HepG2 (cell line): ENCODE data around the gene TMC8. TPM values are rescaled to one million over a fixed set of nuclear protein-coding genes. Genes with fewer than 3 reads are reported as not detected.

Experiments used
- CHD4 ChIP-seq: fragments of 200-600 bp; sonication (generic); IDR thresholded peaks from 2 replicates; pipeline ENCODE4 v1.7.0; 2017; ENCODE audit warnings: mild to moderate bottlenecking, low read length, borderline replicate concordance
- EHMT2 ChIP-seq: fragments of 200-600 bp; sonication (generic); IDR thresholded peaks from 2 replicates; pipeline ENCODE4 v1.7.0; 2017; ENCODE audit warnings: antibody characterized with exemption, low read depth, low read length, borderline replicate concordance
- ELF3 ChIP-seq: IDR thresholded peaks from 2 replicates; pipeline ENCODE4 v1.6.1; 2016; ENCODE audit warnings: missing genetic modification reagents, missing compliant biosample characterization
- PCBP2 ChIP-seq: fragments of 200-400 bp; formaldehyde crosslinking; optimal IDR thresholded peaks from 2 replicates; pipeline ENCODE3; 2018; ENCODE audit warnings: low read length, low read depth; ENCODE audit not compliant: poor library complexity, severe bottlenecking
- POLR2AphosphoS5 ChIP-seq: IDR thresholded peaks from 2 replicates; pipeline ENCODE4 v1.6.1; 2012; ENCODE audit warnings: low read depth, low read length
- SIN3A ChIP-seq: IDR thresholded peaks from 2 replicates; pipeline ENCODE4 v1.6.1; 2011; ENCODE audit warnings: low read depth, mild to moderate bottlenecking, control low read depth, low read length, borderline replicate concordance
- SOX13 ChIP-seq, 3 experiments: fragments of 450-650 bp in 1 of 3; sonication (generic) in 1 of 3; formaldehyde crosslinking in 1 of 3; IDR thresholded peaks in 2 of 3; conservative IDR thresholded peaks in 1 of 3; 2 replicates each; pipeline versions ENCODE4 v1.5.0 to v1.6.1; 2016 to 2020; ENCODE audit warnings: antibody characterized with exemption in 1 of 3, mild to moderate bottlenecking in 1 of 3, missing compliant biosample characterization in 1 of 3, missing genetic modification reagents in 1 of 3, moderate library complexity in 1 of 3
- ZNF234 ChIP-seq: sonication (generic); formaldehyde crosslinking; conservative IDR thresholded peaks from 2 replicates; pipeline ENCODE4 v1.5.1; 2020; ENCODE audit warnings: mild to moderate bottlenecking, missing genetic modification reagents
- ZSCAN30 ChIP-seq: sonication (generic); formaldehyde crosslinking; IDR thresholded peaks from 2 replicates; pipeline ENCODE4 v1.5.0; 2020; ENCODE audit warnings: mild to moderate bottlenecking, missing genetic modification reagents
- ZSCAN9 ChIP-seq: IDR thresholded peaks from 2 replicates; pipeline ENCODE4 v1.6.1; 2016; ENCODE audit warnings: borderline replicate concordance
- polyA plus RNA-seq, 8 experiments: library from polyadenylated mRNA; depleted of rRNA in 3 of 8; stranded (reverse) in 7 of 8; unstranded in 1 of 8; fragments of >200 nt; fragmentation: Illumina TruSeq in 4 of 8; extraction: Trizol in 4 of 8; gene quantifications; 2 replicates each; pipeline versions ENCODE4 v1.2.1 to v1.2.3, GENCODE V29; 2011 to 2016; ENCODE audit warnings: low read depth in 4 of 8, missing spikeins in 1 of 8, mixed read lengths in 1 of 8; ENCODE audit not compliant: insufficient read depth in 1 of 8
- total RNA-seq, 5 experiments: library from RNA; depleted of rRNA; stranded (reverse); fragments of >200 nt; fragmentation: Illumina TruSeq; extraction: Trizol; gene quantifications; 2 replicates each; pipeline ENCODE4 v1.2.3, GENCODE V29; 2016; ENCODE audit warnings: low read depth in 1 of 5
- TF ChIP-seq, protein P1 (sequence below): sonication (generic); formaldehyde crosslinking; IDR thresholded peaks from 2 replicates; pipeline ENCODE4 v1.5.1; 2020; ENCODE audit warnings: mild to moderate bottlenecking, missing genetic modification reagents, moderate library complexity
- TF ChIP-seq, protein P2 (sequence below): sonication (generic); formaldehyde crosslinking; IDR thresholded peaks from 2 replicates; pipeline ENCODE4 v1.4.0; 2020; ENCODE audit warnings: mild to moderate bottlenecking, missing genetic modification reagents
- TF ChIP-seq, protein P3 (sequence below): sonication (generic); formaldehyde crosslinking; IDR thresholded peaks from 2 replicates; pipeline ENCODE4 v1.4.0; 2020; ENCODE audit warnings: missing genetic modification reagents, borderline replicate concordance
- TF ChIP-seq, protein P4 (sequence below): sonication (generic); formaldehyde crosslinking; conservative IDR thresholded peaks from 2 replicates; pipeline ENCODE4 v1.4.0; 2020; ENCODE audit warnings: mild to moderate bottlenecking, missing genetic modification reagents, moderate library complexity

The TMC8 gene
- total and polyA plus RNA-seq, 2 of the 13 experiments (the other 11 are each of a cell fraction or from before 2014, with no cell fraction given), result 0.53 to 7.8 TPM

DNA sequence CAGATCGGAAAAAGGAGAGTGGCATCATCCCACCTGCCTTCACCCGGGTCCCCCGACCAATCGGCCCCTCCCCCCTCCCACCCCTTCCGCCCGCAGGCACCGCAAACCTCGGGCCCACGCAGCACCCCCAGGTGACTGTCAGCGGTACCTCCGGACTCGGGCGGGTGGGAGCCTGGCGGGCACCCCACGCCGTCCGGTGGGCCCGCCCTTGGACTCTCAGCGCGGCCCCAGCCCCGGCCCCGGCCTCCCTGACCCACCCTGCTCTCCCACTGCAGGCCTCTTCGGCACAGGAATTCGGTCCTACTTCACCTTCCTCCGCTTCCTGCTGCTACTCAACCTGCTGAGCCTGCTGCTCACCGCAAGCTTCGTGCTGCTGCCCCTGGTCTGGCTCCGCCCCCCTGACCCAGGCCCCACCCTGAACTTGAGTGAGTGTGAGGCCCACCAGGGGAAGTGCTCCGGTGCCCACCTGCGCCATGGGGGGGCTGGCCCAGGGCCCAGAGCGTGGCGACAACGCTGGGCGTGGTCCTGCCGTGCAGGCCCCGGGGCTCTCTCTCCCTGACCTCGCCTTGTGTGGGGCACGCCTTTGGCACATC is 1.6 kb downstream of the TMC8 start (continued):
- TF ChIP-seq ZSCAN30 (CRISPR knock-in tag) (no peak), ZNF234 (CRISPR knock-in tag) (no peak), POLR2AphosphoS5 (peak; percentile 42; the same call in 1 of the 2 replicates), ZSCAN9 (CRISPR knock-in tag) (no peak; the same call in 1 of the 2 replicates), ELF3 (no peak; the same call in 1 of the 2 replicates), CHD4 (no peak), SIN3A (no peak), EHMT2 (no peak), SOX13 (IDR thresholded peaks at IDR 0.05) (no peak), SOX13 (CRISPR knock-in tag; conservative IDR thresholded peaks at IDR 0.05 in 1 of 2, IDR thresholded peaks at IDR 0.05 in 1 of 2) (no peak), PCBP2 (no peak)
- TF ChIP-seq, protein P1, sequence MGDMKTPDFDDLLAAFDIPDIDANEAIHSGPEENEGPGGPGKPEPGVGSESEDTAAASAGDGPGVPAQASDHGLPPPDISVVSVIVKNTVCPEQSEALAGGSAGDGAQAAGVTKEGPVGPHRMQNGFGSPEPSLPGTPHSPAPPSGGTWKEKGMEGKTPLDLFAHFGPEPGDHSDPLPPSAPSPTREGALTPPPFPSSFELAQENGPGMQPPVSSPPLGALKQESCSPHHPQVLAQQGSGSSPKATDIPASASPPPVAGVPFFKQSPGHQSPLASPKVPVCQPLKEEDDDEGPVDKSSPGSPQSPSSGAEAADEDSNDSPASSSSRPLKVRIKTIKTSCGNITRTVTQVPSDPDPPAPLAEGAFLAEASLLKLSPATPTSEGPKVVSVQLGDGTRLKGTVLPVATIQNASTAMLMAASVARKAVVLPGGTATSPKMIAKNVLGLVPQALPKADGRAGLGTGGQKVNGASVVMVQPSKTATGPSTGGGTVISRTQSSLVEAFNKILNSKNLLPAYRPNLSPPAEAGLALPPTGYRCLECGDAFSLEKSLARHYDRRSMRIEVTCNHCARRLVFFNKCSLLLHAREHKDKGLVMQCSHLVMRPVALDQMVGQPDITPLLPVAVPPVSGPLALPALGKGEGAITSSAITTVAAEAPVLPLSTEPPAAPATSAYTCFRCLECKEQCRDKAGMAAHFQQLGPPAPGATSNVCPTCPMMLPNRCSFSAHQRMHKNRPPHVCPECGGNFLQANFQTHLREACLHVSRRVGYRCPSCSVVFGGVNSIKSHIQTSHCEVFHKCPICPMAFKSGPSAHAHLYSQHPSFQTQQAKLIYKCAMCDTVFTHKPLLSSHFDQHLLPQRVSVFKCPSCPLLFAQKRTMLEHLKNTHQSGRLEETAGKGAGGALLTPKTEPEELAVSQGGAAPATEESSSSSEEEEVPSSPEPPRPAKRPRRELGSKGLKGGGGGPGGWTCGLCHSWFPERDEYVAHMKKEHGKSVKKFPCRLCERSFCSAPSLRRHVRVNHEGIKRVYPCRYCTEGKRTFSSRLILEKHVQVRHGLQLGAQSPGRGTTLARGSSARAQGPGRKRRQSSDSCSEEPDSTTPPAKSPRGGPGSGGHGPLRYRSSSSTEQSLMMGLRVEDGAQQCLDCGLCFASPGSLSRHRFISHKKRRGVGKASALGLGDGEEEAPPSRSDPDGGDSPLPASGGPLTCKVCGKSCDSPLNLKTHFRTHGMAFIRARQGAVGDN, result peak; percentile 87
- TF ChIP-seq, protein P2, sequence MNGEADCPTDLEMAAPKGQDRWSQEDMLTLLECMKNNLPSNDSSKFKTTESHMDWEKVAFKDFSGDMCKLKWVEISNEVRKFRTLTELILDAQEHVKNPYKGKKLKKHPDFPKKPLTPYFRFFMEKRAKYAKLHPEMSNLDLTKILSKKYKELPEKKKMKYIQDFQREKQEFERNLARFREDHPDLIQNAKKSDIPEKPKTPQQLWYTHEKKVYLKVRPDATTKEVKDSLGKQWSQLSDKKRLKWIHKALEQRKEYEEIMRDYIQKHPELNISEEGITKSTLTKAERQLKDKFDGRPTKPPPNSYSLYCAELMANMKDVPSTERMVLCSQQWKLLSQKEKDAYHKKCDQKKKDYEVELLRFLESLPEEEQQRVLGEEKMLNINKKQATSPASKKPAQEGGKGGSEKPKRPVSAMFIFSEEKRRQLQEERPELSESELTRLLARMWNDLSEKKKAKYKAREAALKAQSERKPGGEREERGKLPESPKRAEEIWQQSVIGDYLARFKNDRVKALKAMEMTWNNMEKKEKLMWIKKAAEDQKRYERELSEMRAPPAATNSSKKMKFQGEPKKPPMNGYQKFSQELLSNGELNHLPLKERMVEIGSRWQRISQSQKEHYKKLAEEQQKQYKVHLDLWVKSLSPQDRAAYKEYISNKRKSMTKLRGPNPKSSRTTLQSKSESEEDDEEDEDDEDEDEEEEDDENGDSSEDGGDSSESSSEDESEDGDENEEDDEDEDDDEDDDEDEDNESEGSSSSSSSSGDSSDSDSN (CRISPR knock-in tag), result peak; percentile 47
- TF ChIP-seq, protein P3, sequence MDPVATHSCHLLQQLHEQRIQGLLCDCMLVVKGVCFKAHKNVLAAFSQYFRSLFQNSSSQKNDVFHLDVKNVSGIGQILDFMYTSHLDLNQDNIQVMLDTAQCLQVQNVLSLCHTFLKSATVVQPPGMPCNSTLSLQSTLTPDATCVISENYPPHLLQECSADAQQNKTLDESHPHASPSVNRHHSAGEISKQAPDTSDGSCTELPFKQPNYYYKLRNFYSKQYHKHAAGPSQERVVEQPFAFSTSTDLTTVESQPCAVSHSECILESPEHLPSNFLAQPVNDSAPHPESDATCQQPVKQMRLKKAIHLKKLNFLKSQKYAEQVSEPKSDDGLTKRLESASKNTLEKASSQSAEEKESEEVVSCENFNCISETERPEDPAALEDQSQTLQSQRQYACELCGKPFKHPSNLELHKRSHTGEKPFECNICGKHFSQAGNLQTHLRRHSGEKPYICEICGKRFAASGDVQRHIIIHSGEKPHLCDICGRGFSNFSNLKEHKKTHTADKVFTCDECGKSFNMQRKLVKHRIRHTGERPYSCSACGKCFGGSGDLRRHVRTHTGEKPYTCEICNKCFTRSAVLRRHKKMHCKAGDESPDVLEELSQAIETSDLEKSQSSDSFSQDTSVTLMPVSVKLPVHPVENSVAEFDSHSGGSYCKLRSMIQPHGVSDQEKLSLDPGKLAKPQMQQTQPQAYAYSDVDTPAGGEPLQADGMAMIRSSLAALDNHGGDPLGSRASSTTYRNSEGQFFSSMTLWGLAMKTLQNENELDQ (CRISPR knock-in tag), result no peak
- TF ChIP-seq, protein P4, sequence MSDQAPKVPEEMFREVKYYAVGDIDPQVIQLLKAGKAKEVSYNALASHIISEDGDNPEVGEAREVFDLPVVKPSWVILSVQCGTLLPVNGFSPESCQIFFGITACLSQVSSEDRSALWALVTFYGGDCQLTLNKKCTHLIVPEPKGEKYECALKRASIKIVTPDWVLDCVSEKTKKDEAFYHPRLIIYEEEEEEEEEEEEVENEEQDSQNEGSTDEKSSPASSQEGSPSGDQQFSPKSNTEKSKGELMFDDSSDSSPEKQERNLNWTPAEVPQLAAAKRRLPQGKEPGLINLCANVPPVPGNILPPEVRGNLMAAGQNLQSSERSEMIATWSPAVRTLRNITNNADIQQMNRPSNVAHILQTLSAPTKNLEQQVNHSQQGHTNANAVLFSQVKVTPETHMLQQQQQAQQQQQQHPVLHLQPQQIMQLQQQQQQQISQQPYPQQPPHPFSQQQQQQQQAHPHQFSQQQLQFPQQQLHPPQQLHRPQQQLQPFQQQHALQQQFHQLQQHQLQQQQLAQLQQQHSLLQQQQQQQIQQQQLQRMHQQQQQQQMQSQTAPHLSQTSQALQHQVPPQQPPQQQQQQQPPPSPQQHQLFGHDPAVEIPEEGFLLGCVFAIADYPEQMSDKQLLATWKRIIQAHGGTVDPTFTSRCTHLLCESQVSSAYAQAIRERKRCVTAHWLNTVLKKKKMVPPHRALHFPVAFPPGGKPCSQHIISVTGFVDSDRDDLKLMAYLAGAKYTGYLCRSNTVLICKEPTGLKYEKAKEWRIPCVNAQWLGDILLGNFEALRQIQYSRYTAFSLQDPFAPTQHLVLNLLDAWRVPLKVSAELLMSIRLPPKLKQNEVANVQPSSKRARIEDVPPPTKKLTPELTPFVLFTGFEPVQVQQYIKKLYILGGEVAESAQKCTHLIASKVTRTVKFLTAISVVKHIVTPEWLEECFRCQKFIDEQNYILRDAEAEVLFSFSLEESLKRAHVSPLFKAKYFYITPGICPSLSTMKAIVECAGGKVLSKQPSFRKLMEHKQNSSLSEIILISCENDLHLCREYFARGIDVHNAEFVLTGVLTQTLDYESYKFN (CRISPR knock-in tag), result peak; percentile 24; the same call in 1 of the 2 replicates
